Loucy (cell line): ENCODE data around the gene MYOM1.

Experiments
- EZH2phosphoT487 ChIP-seq: fragments of 200-600 bp; IDR thresholded peaks from 2 replicates; pipeline ENCODE4 v1.6.1; 2018; ENCODE audit warnings: antibody characterized with exemption, mild to moderate bottlenecking, moderate library complexity, borderline replicate concordance
- TF ChIP-seq, protein P1 (sequence below): fragments of 200-600 bp; sonication (generic); conservative IDR thresholded peaks from 2 replicates; pipeline ENCODE4 v1.5.1; 2014; ENCODE audit warnings: mild to moderate bottlenecking, antibody characterized with exemption, low read length

DNA sequence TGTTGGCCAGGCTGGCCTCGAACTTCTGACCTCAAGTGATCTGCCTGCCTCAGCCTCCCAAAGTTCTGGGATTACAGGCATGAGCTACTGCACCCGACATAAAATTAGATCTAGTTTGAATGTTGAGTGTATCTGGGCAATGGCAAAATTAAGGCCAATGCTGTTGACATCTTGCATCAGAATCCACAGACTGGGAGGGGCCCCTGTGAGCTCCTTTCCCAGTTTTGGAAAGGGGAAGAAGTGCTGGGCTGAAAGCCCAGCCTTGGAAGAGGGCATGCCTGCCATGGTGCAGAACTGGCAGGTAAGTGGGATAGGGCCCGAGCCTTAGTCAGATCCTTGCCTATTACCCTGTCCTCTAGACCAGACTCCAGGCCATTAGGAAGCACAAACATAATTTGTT is 4.5 kb upstream of the MYOM1 start:
- TF ChIP-seq, protein P1, sequence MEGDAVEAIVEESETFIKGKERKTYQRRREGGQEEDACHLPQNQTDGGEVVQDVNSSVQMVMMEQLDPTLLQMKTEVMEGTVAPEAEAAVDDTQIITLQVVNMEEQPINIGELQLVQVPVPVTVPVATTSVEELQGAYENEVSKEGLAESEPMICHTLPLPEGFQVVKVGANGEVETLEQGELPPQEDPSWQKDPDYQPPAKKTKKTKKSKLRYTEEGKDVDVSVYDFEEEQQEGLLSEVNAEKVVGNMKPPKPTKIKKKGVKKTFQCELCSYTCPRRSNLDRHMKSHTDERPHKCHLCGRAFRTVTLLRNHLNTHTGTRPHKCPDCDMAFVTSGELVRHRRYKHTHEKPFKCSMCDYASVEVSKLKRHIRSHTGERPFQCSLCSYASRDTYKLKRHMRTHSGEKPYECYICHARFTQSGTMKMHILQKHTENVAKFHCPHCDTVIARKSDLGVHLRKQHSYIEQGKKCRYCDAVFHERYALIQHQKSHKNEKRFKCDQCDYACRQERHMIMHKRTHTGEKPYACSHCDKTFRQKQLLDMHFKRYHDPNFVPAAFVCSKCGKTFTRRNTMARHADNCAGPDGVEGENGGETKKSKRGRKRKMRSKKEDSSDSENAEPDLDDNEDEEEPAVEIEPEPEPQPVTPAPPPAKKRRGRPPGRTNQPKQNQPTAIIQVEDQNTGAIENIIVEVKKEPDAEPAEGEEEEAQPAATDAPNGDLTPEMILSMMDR, result no peak
- TF ChIP-seq EZH2phosphoT487, result no peak
